Esophagus squamous epithelium (tissue), 4 donors: ENCODE data around the gene PCDHA8.
"Not testable (repeated sequence)": the region's sequence is repeated elsewhere in the genome, so short reads cannot be mapped to it uniquely, and the experiment has no call there.

ENCODE experiments used
- CTCF ChIP-seq, 6 experiments: fragments of 450-650 bp in 4 of 6; fragments of 200-600 bp in 2 of 6; sonication (generic) in 2 of 6; IDR thresholded peaks; one replicate each; pipeline ENCODE4 v1.5.1; 2016 to 2019; ENCODE audit warnings: antibody characterized with exemption in 6 of 6, mild to moderate bottlenecking in 4 of 6, moderate library complexity in 4 of 6
- POLR2A ChIP-seq, 4 donors: fragments of 450-650 bp; IDR thresholded peaks; one replicate each; pipeline ENCODE4 v1.6.1; 2017; ENCODE audit warnings: antibody characterized with exemption in 4 of 4, mild to moderate bottlenecking in 4 of 4, moderate library complexity in 3 of 4

- TF ChIP-seq CTCF, POLR2A (IDR thresholded peaks at IDR 0.05): not testable (repeated sequence)
These were observed 11.2 kb upstream of the PCDHA8 start for GRCh38 chr5:140829511-140830501.
